ENCODE results near the gene CDH13. TPM values are rescaled to one million over a fixed set of nuclear protein-coding genes. Genes with fewer than 3 reads are reported as not detected.

The CDH13 gene
- total RNA-seq, 1 donor, result 102 TPM

DNA sequence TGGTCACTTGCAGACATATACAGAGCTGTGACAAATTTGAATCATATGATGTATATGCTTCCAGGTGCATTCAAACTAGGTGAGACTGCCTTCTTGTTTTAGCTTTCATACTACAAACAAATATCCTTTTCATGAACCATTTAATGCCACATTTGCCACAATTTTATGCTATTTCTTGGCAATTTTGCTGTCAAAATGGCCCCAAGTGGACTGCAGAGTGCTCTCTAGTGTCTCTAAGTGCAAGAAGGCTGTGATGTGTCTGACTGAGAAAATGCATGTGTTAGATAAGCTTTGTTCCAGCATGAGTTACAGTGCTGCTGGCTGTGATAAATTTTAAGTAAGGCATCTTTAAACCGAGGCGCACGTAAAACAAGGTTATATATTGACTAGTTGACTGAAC, 38.3 kb downstream of the CDH13 start:
- Histone ChIP-seq H2AFZ (ENCODE audit: low read length) (no peak overlapping the region), H3K27ac (ENCODE audit: low read depth, low read length) (no peak overlapping the region), H3K4me2 (ENCODE audit: insufficient read depth, low read length) (no peak overlapping the region), H3K9me3 (ENCODE audit: low read depth, low read length) (no peaks in the 10 kb centered on the region), H3K79me2 (ENCODE audit: insufficient read depth, low read length) (peaks cover 53% of the 10 kb centered on the region), H3K36me3 (ENCODE audit: insufficient read depth, low read length) (no peaks in the 10 kb centered on the region), H3K4me1 (ENCODE audit: insufficient read depth, low read length) (peaks cover 5% of the 10 kb centered on the region), H3K4me3 (ENCODE audit: insufficient read depth, low read length) (no peak overlapping the region), H4K20me1 (ENCODE audit: insufficient read depth, low read length) (no peaks in the 10 kb centered on the region), H3K27me3 (ENCODE audit: insufficient read depth, low read length) (no peaks in the 10 kb centered on the region)
- no peak for DNase-seq (ENCODE audit: insufficient read length, low spot score, missing footprints)
- TF ChIP-seq, protein P1, sequence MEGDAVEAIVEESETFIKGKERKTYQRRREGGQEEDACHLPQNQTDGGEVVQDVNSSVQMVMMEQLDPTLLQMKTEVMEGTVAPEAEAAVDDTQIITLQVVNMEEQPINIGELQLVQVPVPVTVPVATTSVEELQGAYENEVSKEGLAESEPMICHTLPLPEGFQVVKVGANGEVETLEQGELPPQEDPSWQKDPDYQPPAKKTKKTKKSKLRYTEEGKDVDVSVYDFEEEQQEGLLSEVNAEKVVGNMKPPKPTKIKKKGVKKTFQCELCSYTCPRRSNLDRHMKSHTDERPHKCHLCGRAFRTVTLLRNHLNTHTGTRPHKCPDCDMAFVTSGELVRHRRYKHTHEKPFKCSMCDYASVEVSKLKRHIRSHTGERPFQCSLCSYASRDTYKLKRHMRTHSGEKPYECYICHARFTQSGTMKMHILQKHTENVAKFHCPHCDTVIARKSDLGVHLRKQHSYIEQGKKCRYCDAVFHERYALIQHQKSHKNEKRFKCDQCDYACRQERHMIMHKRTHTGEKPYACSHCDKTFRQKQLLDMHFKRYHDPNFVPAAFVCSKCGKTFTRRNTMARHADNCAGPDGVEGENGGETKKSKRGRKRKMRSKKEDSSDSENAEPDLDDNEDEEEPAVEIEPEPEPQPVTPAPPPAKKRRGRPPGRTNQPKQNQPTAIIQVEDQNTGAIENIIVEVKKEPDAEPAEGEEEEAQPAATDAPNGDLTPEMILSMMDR (IDR thresholded peaks at IDR 0.05; ENCODE audit: extremely low read depth, low read depth, low read length), result no peak

DNA sequence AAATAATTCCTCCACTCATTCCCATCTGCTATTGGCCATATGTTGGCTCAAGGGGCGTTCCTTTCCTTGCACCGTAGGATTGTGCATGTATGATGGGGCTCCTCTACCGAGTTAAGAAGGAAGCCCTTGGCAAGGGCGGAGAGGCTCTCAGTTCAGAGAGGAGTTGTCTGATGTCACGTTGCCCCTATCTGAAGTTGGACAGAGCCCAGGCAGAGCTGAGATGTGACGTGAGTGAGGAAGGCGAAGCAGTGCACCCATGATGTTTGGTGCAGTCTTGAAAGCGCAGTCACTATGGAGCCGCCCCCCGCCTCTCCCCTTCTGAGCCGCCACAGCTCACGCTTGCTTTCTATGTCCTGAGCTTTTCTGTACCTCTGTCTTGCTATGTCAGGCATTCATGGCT, 40.7 kb downstream of the CDH13 start:
- TF ChIP-seq, protein P1 (IDR thresholded peaks at IDR 0.05; ENCODE audit: extremely low read depth, low read depth, low read length), result no peak
- Histone ChIP-seq H2AFZ (ENCODE audit: low read length) (no peak overlapping the region), H3K9me3 (ENCODE audit: low read depth, low read length) (no peaks in the 10 kb centered on the region), H3K36me3 (ENCODE audit: insufficient read depth, low read length) (no peaks in the 10 kb centered on the region), H4K20me1 (ENCODE audit: insufficient read depth, low read length) (no peaks in the 10 kb centered on the region), H3K4me1 (ENCODE audit: insufficient read depth, low read length) (no peaks in the 10 kb centered on the region), H3K4me3 (ENCODE audit: insufficient read depth, low read length) (no peak overlapping the region), H3K27ac (ENCODE audit: low read depth, low read length) (no peak overlapping the region), H3K4me2 (ENCODE audit: insufficient read depth, low read length) (no peak overlapping the region), H3K27me3 (ENCODE audit: insufficient read depth, low read length) (no peaks in the 10 kb centered on the region), H3K79me2 (ENCODE audit: insufficient read depth, low read length) (peaks cover 49% of the 10 kb centered on the region)
- DNase-seq (ENCODE audit: insufficient read length, low spot score, missing footprints), result no peak

DNA sequence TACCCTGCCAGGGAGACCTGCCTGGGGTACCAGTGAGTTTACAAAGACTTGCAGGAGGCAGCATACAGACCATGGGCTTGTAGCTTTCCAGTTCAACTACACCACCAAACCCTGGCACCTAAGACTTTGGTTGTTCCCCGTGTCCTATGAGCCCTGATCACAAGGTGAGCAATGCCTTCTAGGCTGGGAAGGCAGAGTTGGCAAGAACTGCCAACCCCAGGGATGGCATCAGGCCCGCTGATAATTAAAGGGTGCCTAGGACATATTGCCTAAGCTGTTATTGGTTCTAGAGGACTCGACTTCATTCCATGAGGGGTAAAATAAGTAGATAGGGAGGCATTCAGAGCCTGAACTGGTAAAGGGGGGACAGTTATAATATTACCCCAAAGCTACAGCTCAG, 41.3 kb downstream of the CDH13 start:
- TF ChIP-seq, protein P1 (IDR thresholded peaks at IDR 0.05; ENCODE audit: extremely low read depth, low read depth, low read length), result no peak
- H3K4me1 ChIP-seq (ENCODE audit: insufficient read depth, low read length), result no peaks in the 10 kb centered on the region
- no peak overlapping the region for H3K27ac ChIP-seq (ENCODE audit: low read depth, low read length)
- no peak overlapping the region for H3K4me3 ChIP-seq (ENCODE audit: insufficient read depth, low read length)
- no peak overlapping the region for H3K4me2 ChIP-seq (ENCODE audit: insufficient read depth, low read length)
- no peaks in the 10 kb centered on the region for H4K20me1 ChIP-seq (ENCODE audit: insufficient read depth, low read length)
- no peaks in the 10 kb centered on the region for H3K9me3 ChIP-seq (ENCODE audit: low read depth, low read length)
- DNase-seq (ENCODE audit: insufficient read length, low spot score, missing footprints), result no peak
- H3K27me3 ChIP-seq (ENCODE audit: insufficient read depth, low read length), result no peaks in the 10 kb centered on the region
- no peak overlapping the region for H2AFZ ChIP-seq (ENCODE audit: low read length)
- H3K36me3 ChIP-seq (ENCODE audit: insufficient read depth, low read length), result no peaks in the 10 kb centered on the region
- H3K79me2 ChIP-seq (ENCODE audit: insufficient read depth, low read length), result peaks cover 44% of the 10 kb centered on the region

DNA sequence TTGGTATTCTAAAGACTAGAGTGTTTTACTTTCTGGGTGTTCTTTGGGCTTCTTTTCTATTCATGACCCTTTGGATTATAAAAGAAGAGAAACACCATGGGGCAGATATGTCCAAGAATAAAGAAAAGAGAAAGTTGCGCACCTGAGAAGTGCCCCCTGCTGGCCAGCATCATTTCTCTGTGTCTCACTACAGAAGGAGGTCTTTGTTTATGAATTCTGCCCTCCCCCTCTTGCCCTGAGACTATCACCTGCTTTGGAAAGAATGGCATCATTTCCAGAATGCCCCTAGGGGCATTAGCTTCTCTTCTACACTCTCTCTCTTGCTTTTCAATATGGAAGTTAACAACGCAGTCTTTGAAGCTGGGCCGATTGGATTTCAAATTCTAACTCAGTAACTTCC, 45.0 kb downstream of the CDH13 start:
- H3K9me3 ChIP-seq (ENCODE audit: low read depth, low read length), result no peaks in the 10 kb centered on the region
- H3K27ac ChIP-seq (ENCODE audit: low read depth, low read length), result no peak overlapping the region
- no peak overlapping the region for H2AFZ ChIP-seq (ENCODE audit: low read length)
- DNase-seq (ENCODE audit: insufficient read length, low spot score, missing footprints), result no peak
- H3K4me1 ChIP-seq (ENCODE audit: insufficient read depth, low read length), result peaks cover 5% of the 10 kb centered on the region
- H4K20me1 ChIP-seq (ENCODE audit: insufficient read depth, low read length), result no peaks in the 10 kb centered on the region
- TF ChIP-seq, protein P1 (IDR thresholded peaks at IDR 0.05; ENCODE audit: extremely low read depth, low read depth, low read length), result peak; percentile 52
- no peaks in the 10 kb centered on the region for H3K27me3 ChIP-seq (ENCODE audit: insufficient read depth, low read length)
- H3K4me3 ChIP-seq (ENCODE audit: insufficient read depth, low read length), result no peak overlapping the region
- no peaks in the 10 kb centered on the region for H3K36me3 ChIP-seq (ENCODE audit: insufficient read depth, low read length)
- no peak overlapping the region for H3K4me2 ChIP-seq (ENCODE audit: insufficient read depth, low read length)
- H3K79me2 ChIP-seq (ENCODE audit: insufficient read depth, low read length), result peaks cover 29% of the 10 kb centered on the region
